OCI-LY1 (cell line): Measurements from ENCODE around the gene RNASE8.

Source experiments
- EZH2 ChIP-seq: fragments of 200-600 bp; sonication (generic), shearing (Covaris generic); IDR thresholded peaks from 2 replicates; pipeline ENCODE4 v1.8.0; 2017; ENCODE audit warnings: borderline replicate concordance, mixed run types, mild to moderate bottlenecking, antibody characterized with exemption, low read length, moderate library complexity, mixed read lengths
- TF ChIP-seq, protein P1 (sequence below): fragments of 200-600 bp; sonication (generic), shearing (Covaris generic); IDR thresholded peaks from 2 replicates; pipeline ENCODE4 v1.5.1; 2017; ENCODE audit warnings: mild to moderate bottlenecking, antibody characterized with exemption, low read length, moderate library complexity, mixed read lengths

DNA sequence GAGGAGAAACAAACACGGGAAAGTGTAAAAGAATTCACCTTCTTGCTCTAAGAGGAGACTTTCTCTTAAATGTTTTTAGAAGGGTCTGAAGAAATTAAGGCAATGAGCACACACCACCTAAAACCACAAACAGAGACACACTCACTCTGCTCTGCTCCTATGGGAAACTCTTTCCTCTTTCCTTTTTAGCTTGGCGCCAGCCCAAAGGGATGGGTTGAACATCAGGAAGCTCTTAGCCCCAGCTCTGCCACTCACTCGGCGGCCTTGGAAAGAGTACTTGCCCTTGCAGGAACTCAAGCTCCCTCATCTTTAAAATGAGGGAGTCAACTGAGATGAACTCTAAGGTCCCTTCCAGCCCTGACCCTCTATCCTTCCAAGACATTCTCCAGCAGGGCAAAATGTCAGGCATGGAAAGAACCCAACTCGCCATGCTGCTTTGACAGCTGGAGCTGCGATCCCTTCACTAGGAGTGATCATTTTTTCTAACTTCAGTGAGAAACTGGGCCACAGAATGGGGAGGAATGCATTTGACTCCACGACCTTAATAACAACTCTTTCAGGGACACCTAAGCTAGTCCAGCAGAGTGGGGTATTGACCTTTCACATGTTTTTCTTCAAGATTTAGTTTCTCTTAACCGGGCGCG, 980 bp upstream of the RNASE8 start:
- TF ChIP-seq, protein P1, sequence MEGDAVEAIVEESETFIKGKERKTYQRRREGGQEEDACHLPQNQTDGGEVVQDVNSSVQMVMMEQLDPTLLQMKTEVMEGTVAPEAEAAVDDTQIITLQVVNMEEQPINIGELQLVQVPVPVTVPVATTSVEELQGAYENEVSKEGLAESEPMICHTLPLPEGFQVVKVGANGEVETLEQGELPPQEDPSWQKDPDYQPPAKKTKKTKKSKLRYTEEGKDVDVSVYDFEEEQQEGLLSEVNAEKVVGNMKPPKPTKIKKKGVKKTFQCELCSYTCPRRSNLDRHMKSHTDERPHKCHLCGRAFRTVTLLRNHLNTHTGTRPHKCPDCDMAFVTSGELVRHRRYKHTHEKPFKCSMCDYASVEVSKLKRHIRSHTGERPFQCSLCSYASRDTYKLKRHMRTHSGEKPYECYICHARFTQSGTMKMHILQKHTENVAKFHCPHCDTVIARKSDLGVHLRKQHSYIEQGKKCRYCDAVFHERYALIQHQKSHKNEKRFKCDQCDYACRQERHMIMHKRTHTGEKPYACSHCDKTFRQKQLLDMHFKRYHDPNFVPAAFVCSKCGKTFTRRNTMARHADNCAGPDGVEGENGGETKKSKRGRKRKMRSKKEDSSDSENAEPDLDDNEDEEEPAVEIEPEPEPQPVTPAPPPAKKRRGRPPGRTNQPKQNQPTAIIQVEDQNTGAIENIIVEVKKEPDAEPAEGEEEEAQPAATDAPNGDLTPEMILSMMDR = no peak
- TF ChIP-seq EZH2 = no peak
